ENCODE results near the gene MYO5A.

DNA sequence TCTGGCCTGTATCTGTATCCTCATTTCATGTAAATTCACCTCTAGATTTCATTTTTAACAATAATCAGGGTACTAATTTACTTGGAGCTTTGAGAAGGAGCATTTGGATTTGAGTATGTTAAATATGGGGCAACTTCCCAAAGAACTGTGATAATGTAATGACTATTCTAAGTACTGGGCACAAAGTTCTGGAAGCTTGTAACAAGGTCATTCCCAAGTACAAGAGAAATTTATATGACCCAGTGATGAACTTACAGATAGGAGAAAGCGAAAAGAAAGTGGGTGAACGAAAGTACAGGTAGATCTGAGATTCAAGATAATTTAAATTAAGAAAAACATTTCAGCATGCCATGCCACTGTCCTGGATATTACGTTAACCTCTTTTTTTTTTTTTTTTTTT is 93.8 kb downstream of the MYO5A start:
- no peak for TF ChIP-seq TEAD4 (CRISPR knock-in tag; IDR thresholded peaks at IDR 0.05)
- TF ChIP-seq, protein P1, sequence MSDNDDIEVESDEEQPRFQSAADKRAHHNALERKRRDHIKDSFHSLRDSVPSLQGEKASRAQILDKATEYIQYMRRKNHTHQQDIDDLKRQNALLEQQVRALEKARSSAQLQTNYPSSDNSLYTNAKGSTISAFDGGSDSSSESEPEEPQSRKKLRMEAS (CRISPR knock-in tag; IDR thresholded peaks at IDR 0.05), result no peak
- TF ChIP-seq ATF1 (CRISPR knock-in tag; IDR thresholded peaks at IDR 0.05), result no peak
- TF ChIP-seq, protein P2, sequence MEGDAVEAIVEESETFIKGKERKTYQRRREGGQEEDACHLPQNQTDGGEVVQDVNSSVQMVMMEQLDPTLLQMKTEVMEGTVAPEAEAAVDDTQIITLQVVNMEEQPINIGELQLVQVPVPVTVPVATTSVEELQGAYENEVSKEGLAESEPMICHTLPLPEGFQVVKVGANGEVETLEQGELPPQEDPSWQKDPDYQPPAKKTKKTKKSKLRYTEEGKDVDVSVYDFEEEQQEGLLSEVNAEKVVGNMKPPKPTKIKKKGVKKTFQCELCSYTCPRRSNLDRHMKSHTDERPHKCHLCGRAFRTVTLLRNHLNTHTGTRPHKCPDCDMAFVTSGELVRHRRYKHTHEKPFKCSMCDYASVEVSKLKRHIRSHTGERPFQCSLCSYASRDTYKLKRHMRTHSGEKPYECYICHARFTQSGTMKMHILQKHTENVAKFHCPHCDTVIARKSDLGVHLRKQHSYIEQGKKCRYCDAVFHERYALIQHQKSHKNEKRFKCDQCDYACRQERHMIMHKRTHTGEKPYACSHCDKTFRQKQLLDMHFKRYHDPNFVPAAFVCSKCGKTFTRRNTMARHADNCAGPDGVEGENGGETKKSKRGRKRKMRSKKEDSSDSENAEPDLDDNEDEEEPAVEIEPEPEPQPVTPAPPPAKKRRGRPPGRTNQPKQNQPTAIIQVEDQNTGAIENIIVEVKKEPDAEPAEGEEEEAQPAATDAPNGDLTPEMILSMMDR (IDR thresholded peaks at IDR 0.05), result no peak
- TF ChIP-seq ESRRA (CRISPR knock-in tag; IDR thresholded peaks at IDR 0.05; ENCODE audit: borderline replicate concordance), result no peak
- no peak for TF ChIP-seq CREB1 (CRISPR knock-in tag; IDR thresholded peaks at IDR 0.05)
- no peak for TF ChIP-seq ZNF423 (CRISPR knock-in tag; IDR thresholded peaks at IDR 0.05)
- TF ChIP-seq, protein P3, sequence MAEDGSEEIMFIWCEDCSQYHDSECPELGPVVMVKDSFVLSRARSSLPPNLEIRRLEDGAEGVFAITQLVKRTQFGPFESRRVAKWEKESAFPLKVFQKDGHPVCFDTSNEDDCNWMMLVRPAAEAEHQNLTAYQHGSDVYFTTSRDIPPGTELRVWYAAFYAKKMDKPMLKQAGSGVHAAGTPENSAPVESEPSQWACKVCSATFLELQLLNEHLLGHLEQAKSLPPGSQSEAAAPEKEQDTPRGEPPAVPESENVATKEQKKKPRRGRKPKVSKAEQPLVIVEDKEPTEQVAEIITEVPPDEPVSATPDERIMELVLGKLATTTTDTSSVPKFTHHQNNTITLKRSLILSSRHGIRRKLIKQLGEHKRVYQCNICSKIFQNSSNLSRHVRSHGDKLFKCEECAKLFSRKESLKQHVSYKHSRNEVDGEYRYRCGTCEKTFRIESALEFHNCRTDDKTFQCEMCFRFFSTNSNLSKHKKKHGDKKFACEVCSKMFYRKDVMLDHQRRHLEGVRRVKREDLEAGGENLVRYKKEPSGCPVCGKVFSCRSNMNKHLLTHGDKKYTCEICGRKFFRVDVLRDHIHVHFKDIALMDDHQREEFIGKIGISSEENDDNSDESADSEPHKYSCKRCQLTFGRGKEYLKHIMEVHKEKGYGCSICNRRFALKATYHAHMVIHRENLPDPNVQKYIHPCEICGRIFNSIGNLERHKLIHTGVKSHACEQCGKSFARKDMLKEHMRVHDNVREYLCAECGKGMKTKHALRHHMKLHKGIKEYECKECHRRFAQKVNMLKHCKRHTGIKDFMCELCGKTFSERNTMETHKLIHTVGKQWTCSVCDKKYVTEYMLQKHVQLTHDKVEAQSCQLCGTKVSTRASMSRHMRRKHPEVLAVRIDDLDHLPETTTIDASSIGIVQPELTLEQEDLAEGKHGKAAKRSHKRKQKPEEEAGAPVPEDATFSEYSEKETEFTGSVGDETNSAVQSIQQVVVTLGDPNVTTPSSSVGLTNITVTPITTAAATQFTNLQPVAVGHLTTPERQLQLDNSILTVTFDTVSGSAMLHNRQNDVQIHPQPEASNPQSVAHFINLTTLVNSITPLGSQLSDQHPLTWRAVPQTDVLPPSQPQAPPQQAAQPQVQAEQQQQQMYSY (CRISPR knock-in tag; IDR thresholded peaks at IDR 0.05), result no peak
